GM21576 (cell line): ENCODE results near the gene CDKN1B.

ENCODE experiments used
- ATAC-seq: cut with Tn5 transposase; IDR thresholded peaks from one replicate; pipeline ENCODE4 v1.9.1; 2021; ENCODE audit warnings: mild to moderate bottlenecking, moderate library complexity; ENCODE audit not compliant: unreplicated experiment

The CDKN1B gene

GRCh38 chr12:12749433-12749832 lies 32.3 kb downstream of the CDKN1B start:
- no peak for ATAC-seq

DNA sequence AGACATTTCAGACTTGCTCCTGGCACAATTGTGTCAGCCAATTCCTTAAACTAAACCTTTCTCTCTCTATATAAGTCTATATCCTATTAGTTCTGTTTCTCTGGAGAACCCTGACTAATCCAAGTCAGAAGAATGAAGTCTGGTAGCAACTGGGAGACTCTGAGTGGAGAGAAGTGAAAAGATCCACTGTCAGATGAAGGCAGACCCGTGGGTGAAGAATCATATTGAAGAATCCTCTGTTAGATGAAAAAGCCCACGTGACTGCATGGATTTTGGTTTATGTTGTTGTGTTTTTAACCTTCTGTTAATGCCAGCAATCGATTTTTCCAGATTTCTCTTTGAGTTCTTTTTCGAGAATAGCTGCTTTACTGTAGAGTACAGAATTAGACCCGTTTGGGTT lies 38.8 kb downstream of the CDKN1B start:
- ATAC-seq: no peak

DNA sequence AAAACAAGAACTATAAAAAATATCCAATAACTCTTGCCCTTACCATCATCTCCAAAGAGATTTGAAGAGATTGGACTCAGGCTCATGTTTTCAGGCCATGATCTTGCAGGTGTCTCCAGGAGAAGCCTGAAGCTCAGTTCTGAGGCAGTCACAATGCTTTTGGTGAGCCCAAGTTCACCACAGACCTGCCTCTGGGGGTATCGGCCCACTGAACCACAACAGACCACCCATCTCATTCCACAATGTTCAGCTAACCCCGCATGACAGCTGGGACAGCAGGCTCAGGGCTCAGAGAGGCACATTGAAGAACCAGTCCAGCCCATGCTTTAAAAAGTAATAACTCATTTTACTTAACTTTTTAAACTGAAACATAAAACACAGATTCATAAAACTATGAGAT lies 40.0 kb downstream of the CDKN1B start:
- ATAC-seq: no peak

- ATAC-seq: no peak
These were observed 42.2 kb downstream of the CDKN1B start for GRCh38 chr12:12759234-12759915.

DNA sequence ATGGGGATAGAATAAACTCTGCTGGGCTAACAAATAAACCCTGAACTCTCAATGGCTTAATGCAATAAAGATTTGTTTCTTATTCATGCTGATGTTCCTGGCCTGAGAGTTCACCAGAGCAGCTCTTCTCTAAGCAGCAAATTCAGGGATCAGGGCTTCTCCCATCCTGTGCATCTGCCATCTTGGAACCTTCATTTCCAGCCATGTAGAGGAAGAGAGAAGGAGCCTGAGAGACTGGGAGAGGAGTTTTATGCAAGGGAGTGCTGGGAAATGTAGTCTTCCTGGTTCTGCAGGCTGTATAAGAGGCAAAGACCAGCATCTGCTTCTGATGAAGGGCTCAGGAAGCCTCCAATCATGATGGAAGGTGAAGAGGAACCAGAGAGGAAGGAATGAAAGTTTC lies 47.7 kb downstream of the CDKN1B start:
- no peak for ATAC-seq

GRCh38 chr12:12770262-12770661 lies 53.1 kb downstream of the CDKN1B start:
- no peak for ATAC-seq
